ENCODE measurements around the gene TAP2.
"Not testable (repeated sequence)": the region's sequence is repeated elsewhere in the genome, so short reads cannot be mapped to it uniquely, and the experiment has no call there.

The TAP2 gene

GRCh38 chr6:32838114-32838958 is at the start of gene TAP2:
Gene TAP2 (minus strand): TSS chr6:32838739. CDS start chr6:32838233, 506 bp downstream.
- peak; percentile 99 for DNase-seq

GRCh38 chr6:32887616-32888015 is 49.1 kb upstream of the TAP2 start:
- no peak for DNase-seq

- DNase-seq: no peak
These were observed 48.3 kb upstream of the TAP2 start for GRCh38 chr6:32886681-32887383.

- DNase-seq: no peak
These were observed 47.3 kb upstream of the TAP2 start for GRCh38 chr6:32885698-32886286.

GRCh38 chr6:32883789-32884188 is 45.2 kb upstream of the TAP2 start:
- DNase-seq: no peak

- no peak for DNase-seq
These were observed 44.3 kb upstream of the TAP2 start for GRCh38 chr6:32882879-32883250.

GRCh38 chr6:32880962-32881361 is 42.4 kb upstream of the TAP2 start:
- DNase-seq: not testable (repeated sequence)

- no peak for DNase-seq
These were observed 41.2 kb upstream of the TAP2 start for GRCh38 chr6:32879691-32880090.

GRCh38 chr6:32876603-32877002 is 38.1 kb upstream of the TAP2 start:
- DNase-seq: no peak

- DNase-seq: not testable (repeated sequence)
These were observed 35.4 kb upstream of the TAP2 start for GRCh38 chr6:32873947-32874346.

- DNase-seq: peak; percentile 91 to 95
These were observed 29.8 kb upstream of the TAP2 start for GRCh38 chr6:32868257-32868788.

GRCh38 chr6:32867554-32868256 is 29.2 kb upstream of the TAP2 start:
- no peak for DNase-seq

GRCh38 chr6:32867022-32867477 is 28.5 kb upstream of the TAP2 start:
- no peak for DNase-seq

GRCh38 chr6:32865724-32866443 is 27.3 kb upstream of the TAP2 start:
- no peak for DNase-seq

GRCh38 chr6:32862725-32863124 is 24.2 kb upstream of the TAP2 start:
- no peak for DNase-seq

- no peak for DNase-seq
These were observed 22.1 kb upstream of the TAP2 start for GRCh38 chr6:32860674-32861073.

GRCh38 chr6:32858194-32858593 is 19.7 kb upstream of the TAP2 start:
- no peak for DNase-seq

- no peak for DNase-seq
These were observed 18.8 kb upstream of the TAP2 start for GRCh38 chr6:32857156-32857891.

GRCh38 chr6:32855467-32856174 is 17.1 kb upstream of the TAP2 start:
- no peak for DNase-seq

GRCh38 chr6:32854376-32855178 is 16.0 kb upstream of the TAP2 start:
- DNase-seq: peak in 1 of 2 experiments; percentile 70
